LoVo (cell line): ENCODE results near the gene HECA.
"Not testable (repeated sequence)": the region's sequence is repeated elsewhere in the genome, so short reads cannot be mapped to it uniquely, and the experiment has no call there.

Source experiments
- DNase-seq: peaks from one replicate; pipeline ENCODE4 v3.0.0-alpha.2; 2016; ENCODE audit warnings: low spot score

The HECA gene

GRCh38 chr6:139135578-139136545 lies 982 bp downstream of the HECA start:
- no peak for DNase-seq

DNA sequence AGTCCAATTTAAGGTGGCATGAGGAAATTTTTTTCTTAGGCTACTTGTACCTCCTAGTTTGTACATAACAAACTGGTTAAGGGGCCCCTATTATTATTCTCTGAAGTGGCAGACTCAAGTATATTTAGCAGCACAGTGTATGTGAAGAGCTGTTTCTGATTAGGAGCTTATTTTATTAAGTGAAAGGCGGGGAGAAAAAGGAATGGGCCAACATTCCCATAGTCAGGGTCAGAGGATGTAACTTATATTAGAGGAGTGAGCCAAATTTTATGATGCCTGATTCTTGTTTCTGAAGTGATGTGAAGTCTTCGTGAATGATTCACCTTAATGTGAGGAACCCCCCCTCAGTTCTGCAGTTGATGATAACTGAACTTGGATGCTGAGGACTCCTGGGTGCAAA lies 2.8 kb downstream of the HECA start:
- no peak for DNase-seq

GRCh38 chr6:139140854-139141253 lies 6.0 kb downstream of the HECA start:
- not testable (repeated sequence) for DNase-seq

DNA sequence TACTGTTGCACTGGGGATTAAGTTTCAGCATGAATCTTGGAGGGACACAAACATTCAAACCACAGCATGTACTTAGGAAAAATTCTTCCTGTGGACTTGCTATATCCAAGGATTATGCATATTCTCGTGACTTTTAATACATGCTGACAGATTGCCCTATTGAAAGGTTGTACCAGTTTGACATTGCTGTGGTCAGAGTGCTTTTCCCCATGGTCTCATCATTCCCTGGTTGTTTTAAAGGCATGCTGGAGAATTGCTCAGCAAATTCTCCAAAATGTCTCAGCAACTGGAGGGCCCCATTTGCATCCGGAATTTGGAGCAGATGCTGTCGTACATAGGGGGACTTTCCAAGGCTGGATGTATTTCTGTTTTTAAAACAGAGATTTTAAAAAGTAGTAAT lies 7.4 kb downstream of the HECA start:
- DNase-seq, result no peak

GRCh38 chr6:139143111-139143510 lies 8.2 kb downstream of the HECA start:
- no peak for DNase-seq

DNA sequence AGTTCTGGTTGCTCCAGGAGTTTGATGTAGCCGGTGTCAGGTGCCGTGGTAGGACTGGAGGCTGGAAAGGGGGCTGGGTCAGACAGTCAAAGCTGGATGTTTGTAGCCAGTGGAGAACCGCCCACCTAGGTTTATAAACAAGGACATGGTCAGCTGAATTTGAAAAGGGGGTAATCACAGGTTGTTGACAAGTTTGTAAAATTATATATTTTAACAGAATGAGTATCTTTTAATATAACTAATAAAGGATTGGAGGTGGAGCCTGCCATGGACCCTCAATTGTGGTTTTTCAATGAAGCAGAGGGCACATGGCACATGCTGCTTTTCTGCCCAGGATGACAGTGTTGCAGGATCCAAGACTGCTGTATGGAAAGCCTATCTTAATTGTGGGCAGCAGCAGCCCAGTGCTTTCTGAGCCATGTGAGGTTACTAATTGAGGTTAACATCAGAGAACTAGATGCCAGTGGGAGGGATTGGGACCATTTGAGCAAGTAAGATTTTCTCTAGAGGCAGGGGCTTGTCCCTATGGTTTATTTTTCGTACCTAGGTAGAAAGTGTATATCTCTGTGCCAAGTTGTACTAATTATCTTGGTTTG lies 9.7 kb downstream of the HECA start:
- no peak for DNase-seq

DNA sequence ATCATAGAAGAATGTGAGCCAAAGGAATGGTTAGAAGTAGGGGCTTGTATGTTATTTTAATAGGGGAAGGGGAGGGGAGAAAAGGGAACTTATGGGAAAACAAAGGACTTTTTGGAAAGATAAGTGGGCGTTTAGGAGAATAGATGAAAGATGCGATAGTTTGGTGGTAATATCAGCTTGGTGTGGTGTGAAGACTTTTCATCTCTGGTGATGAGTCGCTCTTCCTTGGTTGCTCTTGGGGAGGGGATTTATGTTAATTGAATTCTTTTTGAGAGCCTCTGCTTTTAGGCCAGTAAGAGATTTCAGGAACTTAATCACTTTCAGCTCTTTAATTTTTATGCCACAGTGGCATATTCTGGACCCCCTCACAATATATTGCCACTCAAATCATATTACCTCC lies 10.8 kb downstream of the HECA start:
- no peak for DNase-seq

GRCh38 chr6:139146317-139146726 lies 11.4 kb downstream of the HECA start:
- DNase-seq, result no peak

GRCh38 chr6:139147628-139148027 lies 12.7 kb downstream of the HECA start:
- DNase-seq, result no peak

- DNase-seq, result no peak
These were observed 13.8 kb downstream of the HECA start for GRCh38 chr6:139148557-139149235.

- no peak for DNase-seq
These were observed 14.5 kb downstream of the HECA start for GRCh38 chr6:139149383-139149782.

DNA sequence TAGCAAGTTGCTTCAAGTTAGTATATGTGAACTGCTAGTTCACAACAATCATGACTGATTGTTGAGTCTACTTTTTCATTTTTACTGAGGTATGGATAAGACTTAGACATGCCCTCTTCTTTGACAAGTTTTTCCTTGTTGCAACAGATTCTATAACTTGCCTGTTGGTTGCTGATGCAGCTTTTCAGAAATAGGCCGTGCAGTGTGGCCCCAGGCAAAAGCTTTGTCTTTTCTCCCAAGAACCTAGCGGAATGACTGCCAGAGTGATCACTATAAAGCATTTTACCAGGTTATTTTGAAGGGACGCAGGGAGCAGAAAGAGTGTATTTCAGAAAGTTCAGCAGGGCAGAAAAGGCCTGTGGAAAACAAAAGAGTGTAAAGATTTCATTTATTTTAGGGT lies 16.0 kb downstream of the HECA start:
- no peak for DNase-seq

GRCh38 chr6:139151425-139152087 lies 16.7 kb downstream of the HECA start:
- no peak for DNase-seq

GRCh38 chr6:139152088-139152891 lies 17.4 kb downstream of the HECA start:
- DNase-seq, result no peak

DNA sequence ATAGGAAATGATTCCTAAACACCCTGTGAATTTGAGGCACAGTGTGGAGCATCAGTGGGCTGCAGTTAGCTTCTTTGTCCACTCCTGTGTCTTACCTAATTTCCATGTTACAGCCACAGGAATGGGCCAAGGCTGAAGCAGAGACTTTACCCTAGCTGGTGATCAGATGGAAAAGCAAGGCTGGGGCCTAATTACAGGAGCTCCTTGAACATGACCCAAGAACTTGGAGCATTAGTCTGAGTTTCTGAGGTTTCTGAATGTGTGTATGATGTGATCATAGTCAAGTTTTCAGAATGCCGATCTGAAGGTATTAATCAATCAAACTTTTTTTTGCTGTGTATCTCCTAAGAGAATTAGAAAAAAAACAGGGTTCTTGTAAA lies 18.0 kb downstream of the HECA start:
- no peak for DNase-seq

DNA sequence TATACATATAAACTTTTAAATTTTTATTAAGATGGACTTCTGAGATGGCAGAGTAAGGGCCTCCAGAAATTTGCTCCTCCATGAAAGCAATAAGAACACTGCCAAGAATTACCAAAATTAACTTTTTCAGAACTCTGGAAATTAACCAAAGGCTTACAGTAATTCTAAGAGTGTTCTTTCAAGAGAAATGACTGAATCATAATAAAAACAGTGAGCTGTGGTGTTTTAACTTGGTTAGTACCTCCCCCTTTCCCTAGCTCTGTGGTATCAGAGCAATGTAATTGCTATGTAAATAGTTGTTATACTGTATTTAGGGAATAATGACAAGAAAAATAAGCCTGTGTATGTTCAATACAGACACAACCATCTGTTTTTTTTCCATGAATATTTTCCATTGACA lies 19.0 kb downstream of the HECA start:
- no peak for DNase-seq

GRCh38 chr6:139154881-139155547 lies 20.1 kb downstream of the HECA start:
- no peak for DNase-seq

- no peak for DNase-seq
These were observed 21.2 kb downstream of the HECA start for GRCh38 chr6:139156102-139156501.

DNA sequence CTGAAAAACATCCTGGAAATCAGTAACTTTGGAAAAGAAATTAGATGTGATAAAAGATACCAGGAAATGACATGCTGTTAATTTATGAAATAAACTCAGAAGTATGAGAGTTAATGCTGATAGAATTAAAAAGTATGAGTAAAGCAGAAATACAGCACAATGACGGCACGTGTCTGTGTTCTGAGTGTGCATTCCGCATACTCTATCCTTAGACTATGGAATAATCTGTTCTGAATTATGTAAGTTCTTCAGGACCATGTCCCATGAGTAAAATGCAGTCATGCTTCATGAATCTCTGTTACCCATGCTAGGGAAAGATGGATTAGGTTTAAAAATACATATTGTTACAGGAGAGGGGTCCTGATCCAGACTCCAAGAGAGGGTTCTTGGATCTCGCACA lies 21.7 kb downstream of the HECA start:
- no peak for DNase-seq

- not testable (repeated sequence) for DNase-seq
These were observed 22.2 kb downstream of the HECA start for GRCh38 chr6:139157086-139157485.

- no peak for DNase-seq
These were observed 24.1 kb downstream of the HECA start for GRCh38 chr6:139159016-139159415.
